ENCODE data around the gene DOCK1. TPM values are rescaled to one million over a fixed set of nuclear protein-coding genes. Genes with fewer than 3 reads are reported as not detected.

Gene DOCK1
- total RNA-seq, 2 donors from 2014 or later = 41.2 to 56.0 TPM

DNA sequence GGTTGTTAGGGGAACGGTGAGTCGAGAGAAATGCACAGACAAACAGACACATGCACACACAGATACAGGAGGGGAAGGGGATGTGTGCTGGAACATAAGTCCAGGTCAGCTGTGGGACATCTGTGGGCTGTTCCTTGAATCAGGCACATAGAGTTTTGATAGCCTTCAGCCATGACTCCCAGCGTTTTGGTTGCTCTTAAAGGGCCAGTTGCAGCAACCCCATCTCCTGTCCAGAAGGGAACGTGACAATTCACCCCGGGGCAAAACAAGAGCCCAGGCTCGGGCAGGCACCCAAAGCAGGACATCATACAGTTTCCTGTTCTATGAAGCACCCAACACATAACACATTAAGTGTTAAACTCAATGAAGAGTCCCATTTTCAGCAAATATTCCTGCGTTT lies 281.6 kb downstream of the DOCK1 start:
- Histone ChIP-seq H3K27ac (no peak overlapping the region), H3K36me3 (no peaks in the 10 kb centered on the region), H3K4me3 (no peak overlapping the region), H3K27me3 (replicated peaks; ENCODE audit: insufficient read depth) (no peaks in the 10 kb centered on the region), H3K4me1 (replicated peaks) (no peaks in the 10 kb centered on the region), H3K9me3 (no peaks in the 10 kb centered on the region)
- intact Hi-C loops (cut with DNase I) = no loop called here
- TF ChIP-seq POLR2AphosphoS5 (IDR thresholded peaks at IDR 0.05) (no peak), POLR2A (IDR thresholded peaks at IDR 0.05) (no peak), CTCF (IDR thresholded peaks at IDR 0.05) (no peak)
- WGBS = 47% methylated on average over 7 of the region's 7 CpGs
- no peak for DNase-seq (ENCODE audit: low spot score)

- H3K9me3 ChIP-seq = no peaks in the 10 kb centered on the region
- no peak for DNase-seq (ENCODE audit: low spot score)
- no peak overlapping the region for H3K27ac ChIP-seq
- TF ChIP-seq CTCF (IDR thresholded peaks at IDR 0.05) = no peak
- intact Hi-C loops (cut with DNase I) = no loop called here
- no peaks in the 10 kb centered on the region for H3K27me3 ChIP-seq (replicated peaks; ENCODE audit: insufficient read depth)
- no peaks in the 10 kb centered on the region for H3K4me1 ChIP-seq (replicated peaks)
- no peak overlapping the region for H3K4me3 ChIP-seq
- no peaks in the 10 kb centered on the region for H3K36me3 ChIP-seq
These were observed 284.0 kb downstream of the DOCK1 start for GRCh38 chr10:127189226-127189625.

GRCh38 chr10:127190427-127190826 lies 285.2 kb downstream of the DOCK1 start:
- no peaks in the 10 kb centered on the region for H3K4me1 ChIP-seq (replicated peaks)
- H3K4me3 ChIP-seq = no peak overlapping the region
- WGBS = 77% methylated on average over 5 of the region's 5 CpGs
- H3K27me3 ChIP-seq (replicated peaks; ENCODE audit: insufficient read depth) = no peaks in the 10 kb centered on the region
- no peak for DNase-seq (ENCODE audit: low spot score)
- no peak for TF ChIP-seq CTCF (IDR thresholded peaks at IDR 0.05)
- TF ChIP-seq POLR2AphosphoS5 (IDR thresholded peaks at IDR 0.05) = no peak
- no peak for TF ChIP-seq POLR2A (IDR thresholded peaks at IDR 0.05)
- no peaks in the 10 kb centered on the region for H3K36me3 ChIP-seq
- intact Hi-C loops (cut with DNase I) = no loop called here
- H3K27ac ChIP-seq = no peak overlapping the region
- H3K9me3 ChIP-seq = no peaks in the 10 kb centered on the region

DNA sequence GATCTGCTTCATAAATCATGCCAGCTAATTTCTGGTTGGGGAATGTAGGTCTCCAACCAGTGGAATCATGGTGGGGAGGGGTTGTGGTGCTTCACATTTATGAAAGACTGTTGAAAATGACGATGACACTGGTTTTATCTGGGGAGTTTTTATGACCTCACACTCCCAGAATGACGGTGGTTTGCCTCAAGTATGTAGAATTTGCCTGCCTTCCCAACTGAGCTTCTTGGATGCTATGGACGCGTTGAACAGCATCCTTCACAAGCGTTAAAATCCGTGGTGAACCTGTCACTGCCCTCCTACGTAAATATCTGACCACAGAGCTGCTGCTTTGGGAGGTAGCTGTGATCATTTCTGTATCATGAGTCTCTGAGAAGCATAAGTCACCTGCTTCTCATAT lies 287.9 kb downstream of the DOCK1 start:
- 78% methylated on average over 7 of the region's 7 CpGs for WGBS
- no peak for DNase-seq (ENCODE audit: low spot score)
- intact Hi-C loops (cut with DNase I) = no loop called here
- H3K4me1 ChIP-seq (replicated peaks) = no peaks in the 10 kb centered on the region
- TF ChIP-seq CTCF (IDR thresholded peaks at IDR 0.05) (no peak), POLR2AphosphoS5 (IDR thresholded peaks at IDR 0.05) (no peak), POLR2A (IDR thresholded peaks at IDR 0.05) (no peak)
- H3K36me3 ChIP-seq = no peaks in the 10 kb centered on the region
- H3K9me3 ChIP-seq = no peaks in the 10 kb centered on the region
- no peak overlapping the region for H3K27ac ChIP-seq
- no peak overlapping the region for H3K4me3 ChIP-seq
- H3K27me3 ChIP-seq (replicated peaks; ENCODE audit: insufficient read depth) = no peaks in the 10 kb centered on the region

DNA sequence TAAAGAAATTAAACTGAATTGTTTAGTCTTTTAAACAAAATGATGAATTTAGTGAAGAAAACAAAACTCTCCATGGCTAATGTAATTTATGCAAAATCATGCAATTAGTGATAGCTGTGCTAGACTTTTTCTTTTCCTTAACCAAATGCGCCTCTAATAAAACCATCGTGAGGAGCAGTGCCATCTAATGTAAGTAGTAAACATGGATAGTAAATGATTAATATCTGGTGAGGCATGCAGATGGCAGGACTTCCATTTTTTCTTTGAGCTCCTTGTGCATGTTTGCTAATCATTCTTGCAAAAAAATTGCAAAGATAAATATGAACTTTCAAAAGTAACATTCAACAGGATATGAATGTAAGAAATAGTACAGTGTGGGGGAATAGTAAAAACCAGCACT lies 288.9 kb downstream of the DOCK1 start:
- Histone ChIP-seq H3K4me3 (no peak overlapping the region), H3K9me3 (no peaks in the 10 kb centered on the region), H3K36me3 (no peaks in the 10 kb centered on the region), H3K27me3 (replicated peaks; ENCODE audit: insufficient read depth) (no peaks in the 10 kb centered on the region), H3K27ac (no peak overlapping the region), H3K4me1 (replicated peaks) (no peaks in the 10 kb centered on the region)
- WGBS = 66% methylated on average over 2 of the region's 2 CpGs
- intact Hi-C loops (cut with DNase I) = no loop called here
- TF ChIP-seq POLR2AphosphoS5 (IDR thresholded peaks at IDR 0.05) (no peak), CTCF (IDR thresholded peaks at IDR 0.05) (no peak), POLR2A (IDR thresholded peaks at IDR 0.05) (no peak)
- no peak for DNase-seq (ENCODE audit: low spot score)
